GM20000 (cell line): ENCODE data around the gene LMNTD1.

ENCODE experiments used
- DNase-seq: peaks from one replicate; pipeline ENCODE4 v3.0.0; 2012; ENCODE audit warnings: low spot score
- TF ChIP-seq, protein P1 (sequence below): IDR thresholded peaks from 2 replicates; pipeline ENCODE4 v1.5.1; 2012; ENCODE audit warnings: mild to moderate bottlenecking, control low read depth; ENCODE audit errors: extremely low read depth, missing control alignments

Gene LMNTD1

DNA sequence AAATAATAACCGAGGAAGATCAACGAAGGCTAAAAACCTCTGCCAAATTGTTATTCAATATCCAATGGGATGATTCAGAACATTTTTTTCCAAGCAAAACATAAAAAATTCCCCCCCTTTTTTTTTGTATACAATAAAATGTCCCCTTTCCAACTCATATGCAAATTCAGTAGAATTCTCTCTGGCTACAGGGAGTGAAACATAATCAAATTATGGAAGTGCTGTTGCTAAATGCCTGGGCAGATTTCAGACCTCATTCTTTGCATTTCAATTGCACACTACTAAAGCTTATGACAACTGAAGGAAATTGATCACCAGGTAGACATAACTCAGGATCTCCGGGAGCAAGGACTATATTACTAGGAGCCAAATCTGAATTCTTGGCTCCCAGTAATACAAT lies 51.0 kb downstream of the LMNTD1 start:
- TF ChIP-seq, protein P1, sequence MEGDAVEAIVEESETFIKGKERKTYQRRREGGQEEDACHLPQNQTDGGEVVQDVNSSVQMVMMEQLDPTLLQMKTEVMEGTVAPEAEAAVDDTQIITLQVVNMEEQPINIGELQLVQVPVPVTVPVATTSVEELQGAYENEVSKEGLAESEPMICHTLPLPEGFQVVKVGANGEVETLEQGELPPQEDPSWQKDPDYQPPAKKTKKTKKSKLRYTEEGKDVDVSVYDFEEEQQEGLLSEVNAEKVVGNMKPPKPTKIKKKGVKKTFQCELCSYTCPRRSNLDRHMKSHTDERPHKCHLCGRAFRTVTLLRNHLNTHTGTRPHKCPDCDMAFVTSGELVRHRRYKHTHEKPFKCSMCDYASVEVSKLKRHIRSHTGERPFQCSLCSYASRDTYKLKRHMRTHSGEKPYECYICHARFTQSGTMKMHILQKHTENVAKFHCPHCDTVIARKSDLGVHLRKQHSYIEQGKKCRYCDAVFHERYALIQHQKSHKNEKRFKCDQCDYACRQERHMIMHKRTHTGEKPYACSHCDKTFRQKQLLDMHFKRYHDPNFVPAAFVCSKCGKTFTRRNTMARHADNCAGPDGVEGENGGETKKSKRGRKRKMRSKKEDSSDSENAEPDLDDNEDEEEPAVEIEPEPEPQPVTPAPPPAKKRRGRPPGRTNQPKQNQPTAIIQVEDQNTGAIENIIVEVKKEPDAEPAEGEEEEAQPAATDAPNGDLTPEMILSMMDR, result no peak
- DNase-seq, result no peak

DNA sequence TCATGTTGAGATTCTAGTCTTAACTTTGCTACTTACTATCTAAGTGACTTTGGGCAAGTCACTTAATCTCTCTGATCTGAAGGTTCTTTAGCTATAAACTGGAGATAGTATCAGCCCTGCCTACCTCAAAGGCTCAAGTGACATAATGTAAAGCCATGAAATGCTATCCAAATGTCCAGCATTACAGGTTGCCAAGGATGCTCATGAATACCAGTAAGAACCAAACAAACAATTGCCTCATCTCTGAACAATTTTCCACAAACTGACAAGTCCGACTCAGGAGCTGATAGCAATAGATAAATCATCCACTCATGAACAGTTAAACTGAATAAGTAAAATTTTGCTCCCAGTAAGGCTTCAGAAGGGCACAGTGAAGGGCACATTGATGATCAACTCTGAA lies 51.5 kb downstream of the LMNTD1 start:
- no peak for DNase-seq
- TF ChIP-seq, protein P1, result no peak

DNA sequence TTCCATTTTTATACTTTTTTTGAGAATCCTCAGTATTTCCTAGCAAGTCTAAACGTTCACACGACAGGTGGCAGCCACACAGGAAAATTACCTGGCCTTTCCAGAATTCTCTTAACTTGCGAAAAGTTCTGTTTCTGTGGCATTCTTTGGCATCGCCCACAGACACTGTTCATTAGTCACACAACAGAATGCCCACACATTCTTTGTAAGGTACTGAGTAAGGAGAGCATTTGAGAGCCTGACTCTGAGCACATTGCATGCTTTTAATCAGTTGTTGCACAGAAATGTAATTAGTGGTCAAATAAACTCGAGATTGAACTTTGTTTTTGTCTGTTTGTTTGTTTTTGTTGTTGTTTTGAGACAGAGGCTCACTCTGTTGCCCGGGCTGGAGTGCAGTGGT lies 52.4 kb downstream of the LMNTD1 start:
- DNase-seq, result no peak
- TF ChIP-seq, protein P1, result no peak

DNA sequence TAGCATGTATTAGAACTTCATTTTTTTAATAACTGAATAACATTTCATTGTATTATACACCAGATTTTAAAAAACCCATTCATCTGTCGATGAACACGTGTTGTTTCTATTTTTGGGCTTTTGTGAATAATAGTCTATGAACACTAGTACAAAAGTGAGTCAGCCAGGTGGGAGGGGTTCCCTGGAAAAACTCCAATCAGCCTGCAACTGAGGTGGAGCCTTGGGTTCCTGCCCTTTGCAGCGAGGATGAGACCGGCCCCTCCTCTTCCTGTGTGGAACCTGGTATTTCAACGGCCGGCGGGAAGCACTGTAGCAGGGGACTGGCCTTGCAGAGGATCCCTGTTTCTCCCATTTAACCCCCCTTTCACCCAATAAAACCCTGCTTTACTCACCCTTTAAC lies 56.1 kb downstream of the LMNTD1 start:
- TF ChIP-seq, protein P1, result no peak
- no peak for DNase-seq

DNA sequence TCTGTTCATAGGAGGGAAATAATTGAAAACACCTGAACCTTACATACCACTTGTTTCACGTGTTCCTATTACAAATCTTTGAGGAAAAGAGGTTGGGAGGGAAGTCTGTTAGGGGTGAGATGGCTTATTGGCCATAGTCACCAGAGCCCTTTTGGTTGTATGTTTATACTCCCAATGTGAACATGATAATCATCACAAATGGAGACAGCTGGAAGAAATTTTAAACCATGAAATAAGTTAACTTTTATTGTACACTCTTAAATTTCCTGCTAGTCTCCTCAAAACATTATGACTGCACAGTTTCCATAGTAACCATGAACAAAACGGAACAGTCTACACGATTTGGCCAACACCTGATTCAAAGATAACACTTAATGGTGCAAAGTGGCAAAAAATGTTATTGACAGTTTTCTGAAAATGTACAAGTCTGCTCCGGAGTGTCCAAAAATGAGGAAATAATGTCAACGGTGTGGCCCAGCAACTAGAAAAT lies 56.9 kb downstream of the LMNTD1 start:
- no peak for DNase-seq
- TF ChIP-seq, protein P1, result no peak

DNA sequence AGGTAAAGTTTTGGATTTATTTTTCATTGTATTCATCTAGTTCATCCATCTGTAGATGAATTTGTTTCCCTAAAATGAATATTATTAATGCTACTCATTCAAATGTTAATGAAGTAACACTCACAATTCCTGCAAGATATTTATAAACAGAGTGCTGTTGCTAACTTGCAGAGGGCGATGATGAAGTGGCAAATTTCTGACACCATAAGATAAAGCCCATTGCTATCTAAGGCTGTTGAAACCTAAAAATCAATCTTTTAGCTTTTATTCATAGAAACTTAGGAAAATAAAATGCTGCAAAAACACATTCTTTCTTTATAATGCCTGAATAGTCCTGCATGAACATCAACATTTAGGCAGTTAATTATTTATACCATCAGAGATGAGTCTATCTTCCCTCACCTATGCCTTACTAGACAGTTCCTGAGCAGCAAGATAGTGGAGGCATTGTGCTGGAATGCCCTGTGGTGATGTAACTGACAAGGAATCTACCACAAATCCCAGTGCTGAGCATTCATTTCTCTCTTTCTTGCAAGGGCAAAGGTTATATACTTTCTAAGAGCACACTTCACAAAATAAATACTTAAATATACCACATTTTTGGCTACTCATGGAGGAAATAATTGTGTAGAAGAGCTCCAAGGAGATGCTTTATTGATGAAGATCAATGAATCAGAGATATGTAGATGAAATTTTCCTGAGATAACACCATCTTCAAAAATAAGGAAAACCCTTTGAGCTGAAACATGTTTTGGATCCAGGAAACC lies 57.6 kb downstream of the LMNTD1 start:
- TF ChIP-seq, protein P1, result no peak
- DNase-seq, result no peak

DNA sequence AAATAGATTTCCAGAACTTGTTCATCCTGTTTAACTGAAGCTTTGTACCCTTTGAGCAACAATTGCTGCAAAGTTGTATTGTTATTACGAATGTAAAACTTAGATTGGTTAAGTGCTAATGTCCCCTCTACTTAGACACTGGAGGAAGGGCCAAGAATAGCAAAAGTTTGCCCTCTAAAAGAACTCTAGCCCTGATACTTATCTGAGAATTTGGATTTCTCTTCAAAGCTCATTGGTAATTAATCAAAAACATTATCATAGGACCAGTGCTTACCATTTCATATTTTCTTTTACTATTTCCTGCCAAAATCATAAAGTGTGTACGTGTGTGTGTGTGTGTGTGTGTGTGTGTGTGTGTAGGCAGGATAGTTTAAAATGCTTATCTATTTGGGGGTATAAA lies 58.2 kb downstream of the LMNTD1 start:
- DNase-seq, result no peak
- TF ChIP-seq, protein P1, result no peak
